ENCODE measurements around the gene CSKMT.

Gene CSKMT

GRCh38 chr11:62627713-62628112 is 37.4 kb upstream of the CSKMT start:
- no peak for TF ChIP-seq CTCF (IDR thresholded peaks at IDR 0.05; ENCODE audit: control insufficient read depth, insufficient read depth, low read depth, low read length, missing control alignments)
- H3K4me3 ChIP-seq (ENCODE audit: control insufficient read depth, low read depth, low read length) = no peak overlapping the region
- no peak for DNase-seq (ENCODE audit: low read depth)

DNA sequence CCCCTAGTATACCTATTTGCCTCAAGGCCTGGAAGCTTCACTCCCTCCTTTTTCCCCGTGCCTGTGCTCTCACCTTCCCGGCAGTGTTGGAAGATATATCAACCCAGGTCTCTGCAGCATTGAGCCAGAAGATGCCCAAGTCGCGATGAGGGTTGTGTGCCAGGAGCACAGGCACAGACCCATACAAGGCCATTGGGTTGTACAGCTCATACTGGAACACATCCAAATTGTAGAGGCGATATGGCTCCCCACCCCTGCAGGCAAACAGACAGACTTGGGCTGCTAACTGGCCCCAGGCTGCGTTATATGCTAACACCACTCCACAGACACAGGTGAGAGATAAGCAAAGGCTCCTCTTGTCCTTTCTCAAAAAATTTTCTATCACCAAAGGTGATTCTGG is 32.6 kb upstream of the CSKMT start:
- TF ChIP-seq CTCF (IDR thresholded peaks at IDR 0.05; ENCODE audit: control insufficient read depth, insufficient read depth, low read depth, low read length, missing control alignments) = no peak
- DNase-seq (ENCODE audit: low read depth) = no peak

GRCh38 chr11:62644220-62644619 is 20.9 kb upstream of the CSKMT start:
- TF ChIP-seq CTCF (IDR thresholded peaks at IDR 0.05; ENCODE audit: control insufficient read depth, insufficient read depth, low read depth, low read length, missing control alignments) = no peak
- H3K4me3 ChIP-seq (ENCODE audit: control insufficient read depth, low read depth, low read length) = no peak overlapping the region
- DNase-seq (ENCODE audit: low read depth) = no peak

More for the DNA sequence above, 32.6 kb upstream of the CSKMT start:
- no peak overlapping the region for H3K4me3 ChIP-seq (ENCODE audit: control insufficient read depth, low read depth, low read length)

GRCh38 chr11:62645671-62645945 is 19.5 kb upstream of the CSKMT start:
- TF ChIP-seq CTCF (IDR thresholded peaks at IDR 0.05; ENCODE audit: control insufficient read depth, insufficient read depth, low read depth, low read length, missing control alignments) = no peak
- no peak for DNase-seq (ENCODE audit: low read depth)
- H3K4me3 ChIP-seq (ENCODE audit: control insufficient read depth, low read depth, low read length) = peak overlapping the region; percentile 90

DNA sequence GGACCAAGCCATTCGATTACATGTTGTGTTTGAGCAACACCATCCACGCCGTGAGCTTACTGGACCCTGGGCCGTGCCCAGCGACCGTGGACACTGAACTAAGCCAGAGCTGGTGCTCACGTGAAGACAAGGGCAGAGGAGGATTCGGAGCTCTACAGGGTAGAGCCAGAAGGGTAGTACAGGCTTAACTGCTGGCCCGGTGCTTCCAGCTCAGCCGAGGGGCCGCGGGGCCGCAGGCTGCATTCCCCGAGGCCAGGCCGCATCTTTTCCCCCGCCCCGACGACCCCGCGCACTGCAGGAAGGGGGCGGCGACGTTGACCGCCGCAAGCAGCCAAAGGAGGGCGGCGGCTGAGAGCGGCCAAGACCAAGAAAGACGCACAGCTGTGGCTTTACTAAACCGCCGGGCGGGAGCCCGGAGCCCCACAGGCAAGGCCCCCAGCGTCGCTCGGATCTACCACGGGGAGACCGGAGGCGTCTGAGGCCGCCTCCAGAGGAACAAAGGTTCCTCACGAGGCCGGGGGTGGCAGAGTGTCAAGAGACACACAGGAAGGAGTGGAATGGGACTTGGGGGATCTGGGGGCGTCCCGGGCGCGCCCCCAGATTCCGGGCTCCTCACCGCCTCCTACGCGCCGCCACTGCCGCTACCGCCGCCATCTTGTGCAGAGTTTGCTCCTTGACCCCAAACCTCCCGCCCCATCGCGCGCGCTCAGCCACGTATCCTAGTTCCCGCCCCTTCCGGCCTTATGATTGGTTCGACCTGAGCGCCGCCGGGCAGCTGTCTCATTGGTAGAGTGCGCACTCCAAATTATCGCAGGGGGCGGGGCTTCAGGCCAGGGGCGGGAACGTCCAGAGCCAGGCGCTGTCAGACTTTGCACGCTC is 18.9 kb upstream of the CSKMT start, which contains the start of gene GANAB:
Gene GANAB (minus strand): TSS at position 668 of the 879 bp plus-strand sequence. CDS start 14 bp downstream, at position 654.
- H3K4me3 ChIP-seq (ENCODE audit: control insufficient read depth, low read depth, low read length) = peak within 1 kb of the TSS; percentile 90
- peak; percentile 84 for DNase-seq (ENCODE audit: low read depth)
- TF ChIP-seq CTCF (IDR thresholded peaks at IDR 0.05; ENCODE audit: control insufficient read depth, insufficient read depth, low read depth, low read length, missing control alignments) = no peak

GRCh38 chr11:62646825-62647608 is 18.1 kb upstream of the CSKMT start:
- no peak for DNase-seq (ENCODE audit: low read depth)
- H3K4me3 ChIP-seq (ENCODE audit: control insufficient read depth, low read depth, low read length) = no peak overlapping the region; the same call in none of the 2 replicates
- TF ChIP-seq CTCF (IDR thresholded peaks at IDR 0.05; ENCODE audit: control insufficient read depth, insufficient read depth, low read depth, low read length, missing control alignments) = no peak
